K562 (cell line): ENCODE data around the gene POFUT2.

Experiments
- GATA2 ChIP-seq: sonication (generic); formaldehyde crosslinking; IDR thresholded peaks from 2 replicates; pipeline ENCODE4 v1.4.0; 2020; ENCODE audit warnings: mild to moderate bottlenecking, missing genetic modification reagents
- HIVEP1 ChIP-seq: fragments of 250-450 bp; sonication (Bioruptor Pico); IDR thresholded peaks from 2 replicates; pipeline ENCODE4 v1.4.0; 2020; ENCODE audit warnings: mild to moderate bottlenecking
- POLR2AphosphoS5 ChIP-seq: IDR thresholded peaks from 2 replicates; pipeline ENCODE4 v1.6.1; 2011; ENCODE audit warnings: mild to moderate bottlenecking, low read depth, low read length, moderate library complexity; ENCODE audit not compliant: control insufficient read depth, insufficient read depth

DNA sequence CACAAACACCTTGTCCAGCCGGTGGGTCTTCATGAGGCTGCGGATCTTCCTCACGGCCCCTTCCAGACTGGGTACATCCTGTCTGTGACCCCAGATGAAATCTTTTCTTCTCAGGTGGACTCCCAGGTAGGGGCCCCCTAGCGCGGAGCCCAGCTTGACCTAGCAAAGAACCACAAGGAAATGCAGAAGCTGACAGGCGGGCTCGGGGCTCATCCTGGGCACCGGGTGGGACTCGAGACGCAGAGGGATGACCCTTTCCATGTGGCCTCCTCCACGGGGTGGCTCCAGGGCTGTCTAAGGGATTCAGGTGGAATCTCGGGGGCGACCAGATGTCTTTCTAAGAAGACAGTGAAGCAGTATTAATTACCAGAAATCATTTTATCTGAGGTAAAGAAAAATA is 17.8 kb downstream of the POFUT2 start:
- TF ChIP-seq GATA2 (CRISPR knock-in tag) (no peak), POLR2AphosphoS5 (no peak), HIVEP1 (CRISPR knock-in tag) (no peak)
